IMR-90 (cell line): ENCODE results near the gene LENEP. TPM values are rescaled to one million over a fixed set of nuclear protein-coding genes. Genes with fewer than 3 reads are reported as not detected.

ENCODE experiments used
- ATAC-seq: fragments of 200-7000 bp; cut with Tn5 transposase; 2 replicates; pipeline ENCODE4 v1.9.1; 2020; ENCODE audit warnings: low read depth, mild to moderate bottlenecking, moderate library complexity
- BruUV-seq: library from RNA; stranded (reverse); fragments of 400-500 nt; replicated peaks from 2 replicates; lab custom pipeline; 2021; lab: Mats Ljungman, UMichigan
- CTCF ChIA-PET: fragments of 300-600 bp; formaldehyde crosslinking; extraction: SDS; loops from one replicate; lab custom pipeline; 2021; ENCODE audit warnings: antibody characterized with exemption; lab: Yijun Ruan, JAX
- POLR2A ChIA-PET: fragments of 300-600 bp; sonication (Branson Sonifier 250); formaldehyde crosslinking; loops from one replicate; lab custom pipeline; 2022; ENCODE audit warnings: antibody characterized with exemption; ENCODE audit not compliant: unreplicated experiment; lab: Charles Lee
- DNase-seq: peaks from one replicate; pipeline ENCODE4 v3.0.0; 2013
- H2AFZ ChIP-seq: replicated peaks from 2 replicates; pipeline ENCODE3; 2013; ENCODE audit warnings: low read length, mild to moderate bottlenecking; ENCODE audit not compliant: poor library complexity
- H2AK5ac ChIP-seq: 2 replicates; pipeline ENCODE4 v1.6.1; 2013; ENCODE audit warnings: low read depth, low read length, inconsistent platforms
- H2AK9ac ChIP-seq: replicated peaks from 2 replicates; pipeline ENCODE3; 2013; ENCODE audit warnings: mild to moderate bottlenecking, low read depth, low read length, moderate library complexity; ENCODE audit not compliant: poor library complexity
- H2BK120ac ChIP-seq: 2 replicates; pipeline ENCODE4 v1.6.1; 2013; ENCODE audit warnings: low read depth, low read length, inconsistent platforms
- H2BK15ac ChIP-seq: 3 replicates; pipeline ENCODE4 v1.6.1; 2013; ENCODE audit warnings: low read depth, low read length, inconsistent platforms
- H2BK20ac ChIP-seq: 2 replicates; pipeline ENCODE4 v1.6.1; 2013; ENCODE audit warnings: low read depth, mild to moderate bottlenecking, inconsistent platforms, low read length, moderate library complexity
- H2BK5ac ChIP-seq: 2 replicates; pipeline ENCODE4 v1.6.1; 2013; ENCODE audit warnings: mild to moderate bottlenecking, low read depth, low read length, inconsistent platforms; ENCODE audit not compliant: poor library complexity, severe bottlenecking
- H3K14ac ChIP-seq: replicated peaks from 2 replicates; pipeline ENCODE4 v1.6.1; 2013; ENCODE audit warnings: low read depth, low read length, inconsistent platforms
- H3K18ac ChIP-seq: 2 replicates; pipeline ENCODE4 v1.6.1; 2013; ENCODE audit warnings: low read depth, low read length, control low read depth
- H3K23ac ChIP-seq: 2 replicates; pipeline ENCODE4 v1.6.1; 2013; ENCODE audit warnings: low read depth, low read length, inconsistent platforms
- H3K27ac ChIP-seq: 2 replicates; pipeline ENCODE4 v1.5.1; 2013; ENCODE audit warnings: mild to moderate bottlenecking, control low read depth, low read length; ENCODE audit not compliant: insufficient read depth
- H3K27me3 ChIP-seq: 2 replicates; pipeline ENCODE4 v1.6.1; 2013; ENCODE audit warnings: low read length; ENCODE audit not compliant: control insufficient read depth, insufficient read depth
- H3K36me3 ChIP-seq: 2 replicates; pipeline ENCODE4 v1.6.1; 2013; ENCODE audit warnings: low read length, mixed read lengths; ENCODE audit not compliant: control insufficient read depth, insufficient read depth
- H3K4ac ChIP-seq: 2 replicates; pipeline ENCODE4 v1.6.1; 2013; ENCODE audit warnings: low read depth, low read length, inconsistent platforms
- H3K4me1 ChIP-seq: 2 replicates; pipeline ENCODE4 v1.6.1; 2013; ENCODE audit warnings: low read length, mixed read lengths; ENCODE audit not compliant: control insufficient read depth, insufficient read depth
- H3K4me2 ChIP-seq: 2 replicates; pipeline ENCODE4 v1.6.1; 2013; ENCODE audit warnings: low read depth, mild to moderate bottlenecking, control low read depth, low read length, moderate library complexity
- H3K4me3 ChIP-seq: 2 replicates; pipeline ENCODE4 v1.5.1; 2013; ENCODE audit warnings: low read depth, mild to moderate bottlenecking, control low read depth, low read length, moderate library complexity; ENCODE audit not compliant: insufficient read depth
- H3K56ac ChIP-seq: 2 replicates; pipeline ENCODE4 v1.6.1; 2013; ENCODE audit warnings: low read length, inconsistent platforms; ENCODE audit not compliant: insufficient read depth; ENCODE audit errors: extremely low read depth
- H3K79me1 ChIP-seq, 2 experiments: 2 replicates each; pipeline ENCODE4 v1.6.1; 2013; ENCODE audit warnings: low read length in 2 of 2, inconsistent platforms in 1 of 2, low read depth in 1 of 2
- H3K9ac ChIP-seq: 2 replicates; pipeline ENCODE4 v1.6.1; 2013; ENCODE audit warnings: low read depth, low read length, control low read depth
- H3K9me1 ChIP-seq: 2 replicates; pipeline ENCODE4 v1.6.1; 2013; ENCODE audit warnings: low read length, inconsistent platforms; ENCODE audit not compliant: insufficient read depth
- H3K9me3 ChIP-seq: 2 replicates; pipeline ENCODE4 v1.6.1; 2013; ENCODE audit warnings: low read length; ENCODE audit not compliant: control insufficient read depth, insufficient read depth
- H4K20me1 ChIP-seq: 2 replicates; pipeline ENCODE4 v1.6.1; 2013; ENCODE audit warnings: low read length, inconsistent platforms; ENCODE audit not compliant: insufficient read depth
- H4K5ac ChIP-seq: 2 replicates; pipeline ENCODE4 v1.6.1; 2013; ENCODE audit warnings: mild to moderate bottlenecking, low read depth, low read length, control low read depth
- H4K8ac ChIP-seq, 2 experiments: 2 replicates each; pipeline ENCODE4 v1.6.1; 2013; ENCODE audit warnings: low read depth in 2 of 2, low read length in 2 of 2, control low read depth in 1 of 2, inconsistent platforms in 1 of 2
- H4K91ac ChIP-seq: 2 replicates; pipeline ENCODE4 v1.6.1; 2013; ENCODE audit warnings: low read depth, low read length, inconsistent platforms; ENCODE audit not compliant: insufficient read depth
- BHLHE40 ChIP-seq: fragments of 150-350 bp; IDR thresholded peaks from 2 replicates; pipeline ENCODE4 v1.6.1; 2016; ENCODE audit warnings: mild to moderate bottlenecking, low read depth, low read length
- CEBPB ChIP-seq: IDR thresholded peaks from 2 replicates; pipeline ENCODE4 v1.6.1; 2012; ENCODE audit warnings: low read depth, low read length, improper control_type of control experiment
- CHD1 ChIP-seq: IDR thresholded peaks from 2 replicates; pipeline ENCODE4 v1.6.1; 2012; ENCODE audit warnings: low read depth, low read length, improper control_type of control experiment
- CTCF ChIP-seq: conservative IDR thresholded peaks from 2 replicates; pipeline ENCODE4 v1.5.1; 2012; ENCODE audit warnings: mild to moderate bottlenecking, low read depth, low read length, improper control_type of control experiment
- ELK1 ChIP-seq: fragments of 150-350 bp; IDR thresholded peaks from 2 replicates; pipeline ENCODE4 v1.6.1; 2016; ENCODE audit warnings: low read depth, mild to moderate bottlenecking, low read length, moderate library complexity, borderline replicate concordance
- FOS ChIP-seq: fragments of 150-350 bp; IDR thresholded peaks from 2 replicates; pipeline ENCODE4 v1.6.1; 2016; ENCODE audit warnings: low read depth, low read length
- MAFK ChIP-seq: IDR thresholded peaks from 2 replicates; pipeline ENCODE4 v1.6.1; 2012; ENCODE audit warnings: low read depth, low read length, improper control_type of control experiment
- MAZ ChIP-seq: IDR thresholded peaks from 2 replicates; pipeline ENCODE4 v1.6.1; 2012; ENCODE audit warnings: low read depth, mild to moderate bottlenecking, low read length, improper control_type of control experiment, moderate library complexity, borderline replicate concordance
- MXI1 ChIP-seq: IDR thresholded peaks from 2 replicates; pipeline ENCODE4 v1.6.1; 2012; ENCODE audit warnings: low read depth, mild to moderate bottlenecking, low read length, moderate library complexity, borderline replicate concordance
- NFE2L2 ChIP-seq: fragments of 150-350 bp; IDR thresholded peaks from 2 replicates; pipeline ENCODE4 v1.6.1; 2016; ENCODE audit warnings: low read depth, mild to moderate bottlenecking, low read length
- POLR2A ChIP-seq: IDR thresholded peaks from 2 replicates; pipeline ENCODE4 v1.6.1; 2012; ENCODE audit warnings: mild to moderate bottlenecking, low read depth, low read length
- RAD21 ChIP-seq: IDR thresholded peaks from 2 replicates; pipeline ENCODE4 v1.6.1; 2012; ENCODE audit warnings: low read length, improper control_type of control experiment
- RCOR1 ChIP-seq: IDR thresholded peaks from 2 replicates; pipeline ENCODE4 v1.6.1; 2012; ENCODE audit warnings: mild to moderate bottlenecking, low read length, improper control_type of control experiment; ENCODE audit not compliant: insufficient replicate concordance
- RFX5 ChIP-seq: IDR thresholded peaks from 2 replicates; pipeline ENCODE4 v1.8.0; 2012; ENCODE audit warnings: low read depth, mild to moderate bottlenecking, low read length, moderate library complexity
- SMC3 ChIP-seq: fragments of 150-350 bp; IDR thresholded peaks from 2 replicates; pipeline ENCODE4 v1.6.1; 2016; ENCODE audit warnings: low read depth, mild to moderate bottlenecking, antibody characterized with exemption, low read length, moderate library complexity
- USF2 ChIP-seq: fragments of 150-350 bp; IDR thresholded peaks from 2 replicates; pipeline ENCODE4 v1.6.1; 2017; ENCODE audit warnings: mild to moderate bottlenecking, antibody characterized with exemption, low read length, low read depth
- WGBS, 2 experiments: methylation state at CpG; one replicate each; pipeline versions ENCODE4 v1.1.5 to v1.1.7; 2013; ENCODE audit warnings: missing lambda C conversion rate in 2 of 2; ENCODE audit not compliant: insufficient read length in 1 of 2; ENCODE audit errors: extremely low coverage in 2 of 2; 5-methylcytosine and 5-hydroxymethylcytosine counted together
- dilution Hi-C: fragments of 300-500 bp; cut with HindIII; formaldehyde crosslinking; loops from one replicate; pipeline ENCODE4 v1.14.3; 2018; ENCODE audit warnings: low sequenced_read_pairs; ENCODE audit not compliant: unreplicated experiment
- in situ Hi-C: fragments of 300-500 bp; cut with MboI; formaldehyde crosslinking; loops from 3 replicates; pipeline ENCODE4 v1.14.3; 2019; ENCODE audit warnings: low sequenced_read_pairs, inconsistent platforms, mixed read lengths
- intact Hi-C: fragments of 100-400 bp; cut with micrococcal nuclease; formaldehyde crosslinking; loops from 2 replicates; pipeline ENCODE4 v1.10.0; 2022
- polyA plus RNA-seq, 3 experiments: library from polyadenylated mRNA; depleted of rRNA; stranded (reverse); fragments of >200 nt; gene quantifications; 2 replicates each; pipeline ENCODE4 v1.2.3, GENCODE V29; 2012; ENCODE audit warnings: low replicate concordance in 1 of 3
- total RNA-seq: library from RNA; depleted of rRNA; stranded (reverse); fragments of >200 nt; gene quantifications from 2 replicates; pipeline ENCODE4 v1.2.3, GENCODE V29; 2012

Gene LENEP
- total and polyA plus RNA-seq, 2 of the 4 experiments (the other 2 are of a cell fraction): not detected

- H3K4me3 ChIP-seq: no peak overlapping the region
- H2AFZ ChIP-seq: no peak overlapping the region
- no peak overlapping the region for H2BK20ac ChIP-seq
- dilution Hi-C loops: no loop called here
- H3K23ac ChIP-seq: no peak overlapping the region
- no peak for TF ChIP-seq CHD1
- TF ChIP-seq POLR2A: no peak
- no peak for TF ChIP-seq CEBPB
- TF ChIP-seq USF2: no peak
- TF ChIP-seq MAFK: no peak
- no peak for TF ChIP-seq SMC3
- TF ChIP-seq RAD21: no peak
- no peak for TF ChIP-seq MAZ
- no peak for TF ChIP-seq CTCF
- no peak for TF ChIP-seq ELK1
- no peak for TF ChIP-seq BHLHE40
- TF ChIP-seq RCOR1: no peak
- TF ChIP-seq MXI1: no peak
- TF ChIP-seq FOS: no peak
- no peak for TF ChIP-seq NFE2L2
- no peak for TF ChIP-seq RFX5
- intact Hi-C loops: no loop called here
- H2BK5ac ChIP-seq: no peak overlapping the region
- no peak overlapping the region for H3K4ac ChIP-seq
- no peaks in the 10 kb centered on the region for H3K36me3 ChIP-seq
- H4K5ac ChIP-seq: no peak overlapping the region
- no peak overlapping the region for H2AK9ac ChIP-seq
- in situ Hi-C loops: no loop called here
- no peaks in the 10 kb centered on the region; a peak in 1 of 4 replicates for H3K79me1 ChIP-seq
- H3K27ac ChIP-seq: no peak overlapping the region
- no peak overlapping the region for H2BK120ac ChIP-seq
- H3K9me1 ChIP-seq: peaks cover 4% of the 10 kb centered on the region
- no peak overlapping the region for H4K91ac ChIP-seq
- H2AK5ac ChIP-seq: no peak overlapping the region
- H3K14ac ChIP-seq: no peak overlapping the region
- no peak overlapping the region for H3K56ac ChIP-seq
- WGBS, 2 experiments: 71% methylated on average over 2 of the region's 4 CpGs; no CpG with 5 or more reads in 1 of the 2 experiments
- BruUV-seq: no TSS peak
- no peak overlapping the region for H3K4me2 ChIP-seq
- H3K9ac ChIP-seq: no peak overlapping the region
- H3K27me3 ChIP-seq: peaks cover 2% of the 10 kb centered on the region; the same call in 1 of the 2 replicates
- ATAC-seq: no peak
- no peaks in the 10 kb centered on the region for H4K20me1 ChIP-seq
- ChIA-PET CTCF (no interaction called here), POLR2A (no interaction called here)
- H3K18ac ChIP-seq: no peak overlapping the region
- no peak overlapping the region for H2BK15ac ChIP-seq
- no peaks in the 10 kb centered on the region for H3K9me3 ChIP-seq
- H4K8ac ChIP-seq: no peak overlapping the region
- peaks cover 3% of the 10 kb centered on the region; the same call in 1 of the 2 replicates for H3K4me1 ChIP-seq
- no peak for DNase-seq
Measured at GRCh38 chr1:155022927-155023236, 29.5 kb downstream of the LENEP start.
